ENCODE results near the gene CFAP58.

CFAP58 gene

GRCh38 chr10:104334965-104335650 is 18.5 kb upstream of the CFAP58 start:
- DNase-seq (ENCODE audit: low read depth) = no peak

- no peak for DNase-seq (ENCODE audit: low read depth)
These were observed 16.7 kb upstream of the CFAP58 start for GRCh38 chr10:104336821-104337467.

- no peak for DNase-seq (ENCODE audit: low read depth)
These were observed 16.1 kb upstream of the CFAP58 start for GRCh38 chr10:104337521-104337984.

DNA sequence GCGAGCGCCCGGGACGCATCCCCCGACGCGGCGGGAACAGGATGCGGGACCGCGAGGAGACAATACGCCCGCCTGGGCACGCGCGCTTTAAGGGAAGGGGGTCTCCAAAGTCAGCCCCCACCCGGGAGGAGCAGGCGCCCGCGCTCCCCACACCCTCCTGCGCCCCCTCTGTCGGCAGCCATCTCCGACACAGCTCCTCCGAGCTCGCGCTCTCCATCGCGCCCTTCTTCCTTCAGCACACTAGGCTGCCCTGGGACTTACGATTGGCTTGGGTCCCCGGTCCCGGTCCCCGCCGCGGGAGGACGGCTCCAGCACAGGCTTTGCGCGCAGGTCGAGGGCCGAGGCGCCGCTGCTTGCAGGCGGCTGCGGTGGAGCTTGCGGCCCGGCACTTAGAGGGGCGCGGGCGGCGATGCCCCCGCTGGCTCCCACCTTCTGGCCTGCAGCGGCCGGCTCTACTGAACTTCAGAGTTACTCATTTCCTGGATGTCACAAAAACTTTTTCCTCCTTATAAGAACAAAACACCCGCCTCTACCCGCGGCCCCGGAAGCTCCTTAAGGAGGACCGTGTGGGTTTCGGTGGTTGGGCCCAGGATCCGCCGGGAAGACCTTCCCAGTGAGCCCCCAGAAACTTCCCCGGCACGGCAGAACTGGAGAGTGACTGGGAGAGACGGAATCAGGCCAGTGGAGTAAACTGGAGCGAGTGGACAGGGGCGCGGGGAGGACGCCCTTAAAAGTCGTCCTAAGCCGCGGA is 15.5 kb upstream of the CFAP58 start, which contains the start of gene ITPRIP:
ITPRIP (minus strand) TSS at position 481 of the 751 bp plus-strand sequence. CDS start 22,414 bp downstream, outside the sequence.
- DNase-seq (ENCODE audit: low read depth) = no peak

GRCh38 chr10:104339469-104340110 is 14.0 kb upstream of the CFAP58 start:
- no peak for DNase-seq (ENCODE audit: low read depth)

DNA sequence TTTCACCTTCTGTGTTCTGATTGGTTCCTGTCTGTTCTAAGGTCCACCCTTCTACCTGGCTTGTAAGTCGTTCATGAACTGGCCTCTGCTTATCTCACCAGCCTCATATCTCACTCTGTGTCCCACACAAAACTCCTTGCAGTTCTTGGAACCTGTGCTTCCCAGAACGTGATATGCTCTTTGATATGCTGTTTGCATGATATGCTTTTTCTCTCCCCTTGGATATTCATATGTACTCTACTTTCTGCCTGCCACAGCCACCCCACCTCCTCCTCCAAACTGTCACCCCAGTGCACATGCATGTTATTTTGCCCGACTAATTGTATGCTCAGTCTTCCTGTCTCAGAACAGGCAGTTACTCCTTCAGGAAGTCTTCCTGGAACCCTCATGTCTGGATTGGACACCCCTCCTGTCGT is 13.5 kb upstream of the CFAP58 start:
- no peak for DNase-seq (ENCODE audit: low read depth)

- DNase-seq (ENCODE audit: low read depth) = no peak
These were observed 13.0 kb upstream of the CFAP58 start for GRCh38 chr10:104340641-104341040.

- no peak for DNase-seq (ENCODE audit: low read depth)
These were observed 10.7 kb upstream of the CFAP58 start for GRCh38 chr10:104342941-104343411.

DNA sequence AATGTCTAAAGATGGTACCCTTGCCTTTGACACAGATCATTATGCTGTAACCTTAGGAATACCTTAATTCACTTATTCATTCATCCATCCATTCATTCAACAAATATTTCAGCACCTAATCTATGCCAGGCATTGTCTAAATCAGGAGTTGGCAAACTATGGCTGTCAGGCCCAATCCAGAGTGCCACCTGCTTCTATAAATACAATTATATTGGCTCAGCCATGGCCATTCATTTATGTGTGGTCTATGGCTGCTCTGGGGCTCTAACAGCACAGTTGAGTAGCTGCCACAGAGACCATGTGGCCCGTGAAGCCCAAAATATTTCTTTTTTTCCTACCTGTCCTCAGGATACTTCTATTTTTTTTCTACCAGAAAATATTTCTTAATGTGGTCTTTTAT is 9.4 kb upstream of the CFAP58 start:
- no peak for DNase-seq (ENCODE audit: low read depth)

- no peak for DNase-seq (ENCODE audit: low read depth)
These were observed 8.1 kb upstream of the CFAP58 start for GRCh38 chr10:104345515-104345914.

GRCh38 chr10:104345941-104346340 is 7.7 kb upstream of the CFAP58 start:
- no peak for DNase-seq (ENCODE audit: low read depth)

GRCh38 chr10:104347295-104348045 is 6.2 kb upstream of the CFAP58 start:
- no peak for DNase-seq (ENCODE audit: low read depth)

DNA sequence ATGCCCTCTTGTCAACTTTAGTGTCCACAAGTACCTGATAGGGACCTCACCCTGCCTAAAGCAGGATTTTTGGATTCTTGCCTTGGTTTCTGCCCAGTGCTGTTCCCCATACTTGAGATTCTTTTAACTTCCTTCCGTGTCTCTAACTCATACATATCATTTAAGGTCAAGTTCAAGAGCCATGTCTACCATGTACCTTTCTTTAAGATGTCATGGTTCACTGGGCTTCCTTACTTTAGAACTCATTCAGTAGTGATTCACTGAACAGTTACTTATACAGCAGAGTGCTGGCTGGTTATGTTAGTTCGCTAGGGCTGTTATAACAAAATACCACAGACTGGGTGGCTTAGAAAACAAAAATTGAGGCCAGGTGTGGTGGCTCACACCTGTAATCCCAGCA is 5.0 kb upstream of the CFAP58 start:
- DNase-seq (ENCODE audit: low read depth) = no peak

- no peak for DNase-seq (ENCODE audit: low read depth)
These were observed 4.0 kb upstream of the CFAP58 start for GRCh38 chr10:104349623-104350126.

GRCh38 chr10:104350127-104350635 is 3.5 kb upstream of the CFAP58 start:
- no peak for DNase-seq (ENCODE audit: low read depth)

- DNase-seq (ENCODE audit: low read depth) = no peak
These were observed 2.5 kb upstream of the CFAP58 start for GRCh38 chr10:104351061-104351702.

DNA sequence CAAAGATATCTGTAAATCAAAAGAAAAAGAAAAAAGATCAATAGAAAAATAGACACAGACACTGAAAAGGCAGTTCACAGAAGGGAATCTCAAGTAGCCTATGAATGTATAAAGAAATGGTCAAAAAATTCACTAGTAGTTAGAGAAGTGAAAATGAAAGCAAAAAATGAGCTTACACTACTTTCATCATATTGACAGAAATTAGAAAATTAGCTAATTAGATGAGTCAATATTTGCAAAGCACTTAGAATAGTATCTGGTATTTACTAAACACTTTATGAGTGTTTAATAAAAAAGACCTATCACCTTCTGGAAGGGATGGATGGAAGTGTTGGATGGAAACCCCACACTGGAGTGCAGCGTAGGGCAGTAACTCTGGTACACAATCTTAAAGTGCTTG is 1.7 kb upstream of the CFAP58 start:
- DNase-seq (ENCODE audit: low read depth) = no peak

- no peak for DNase-seq (ENCODE audit: low read depth)
These were observed 6.2 kb downstream of the CFAP58 start for GRCh38 chr10:104359811-104360210.

DNA sequence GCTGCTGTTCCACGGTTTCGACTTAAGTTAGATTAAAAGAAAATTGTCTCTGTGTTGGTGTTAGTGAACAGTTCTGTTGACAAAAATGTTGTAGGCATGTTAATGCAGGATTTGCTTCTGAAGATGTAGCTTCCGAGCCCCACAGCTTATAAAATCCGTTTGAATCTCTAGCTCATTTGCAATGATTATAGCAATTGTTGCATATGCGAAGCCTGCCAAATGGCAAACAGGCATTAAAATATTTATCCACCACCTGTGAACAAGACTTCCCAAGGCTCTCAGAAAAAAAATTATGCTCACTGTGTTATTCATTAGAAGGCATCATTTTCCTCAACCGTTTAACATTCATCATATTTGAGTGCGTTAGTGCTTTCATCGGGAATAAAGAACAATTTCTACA is 14.3 kb downstream of the CFAP58 start:
- DNase-seq (ENCODE audit: low read depth) = no peak

- no peak for DNase-seq (ENCODE audit: low read depth)
These were observed 14.7 kb downstream of the CFAP58 start for GRCh38 chr10:104368381-104368780.

DNA sequence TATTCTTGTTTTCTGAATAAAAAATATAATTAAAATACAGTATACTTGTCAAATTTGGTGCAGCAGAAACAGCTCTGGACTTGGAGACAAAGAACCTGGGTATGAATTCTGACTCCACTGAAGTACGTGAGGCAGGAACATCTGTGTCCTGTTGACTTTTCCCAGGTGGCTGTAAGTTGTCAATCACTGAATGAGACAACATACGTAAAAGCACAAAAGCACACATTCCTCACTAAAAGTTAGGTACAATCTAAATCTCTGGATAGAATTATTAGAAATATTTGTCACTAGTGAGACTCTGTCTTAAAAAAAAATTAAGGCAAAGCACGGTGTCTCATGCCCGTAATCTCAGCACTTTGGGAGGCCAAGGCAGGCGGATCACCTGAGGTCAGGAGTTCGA is 18.1 kb downstream of the CFAP58 start:
- no peak for DNase-seq (ENCODE audit: low read depth)

Measured in non-pigmented ciliary epithelial cell (primary cell).